Caco-2 (cell line): Measurements from ENCODE around the gene ELL2. TPM values are rescaled to one million over a fixed set of nuclear protein-coding genes. Genes with fewer than 3 reads are reported as not detected.

ENCODE experiments used
- BruUV-seq: library from RNA; stranded (reverse); fragments of 400-500 nt; replicated peaks from 2 replicates; lab custom pipeline; 2021; lab: Mats Ljungman, UMichigan
- CTCF ChIA-PET: fragments of 300-600 bp; sonication (Branson Sonifier 250); formaldehyde crosslinking; loops from one replicate; lab custom pipeline; 2022; ENCODE audit warnings: antibody characterized with exemption; lab: Charles Lee
- POLR2A ChIA-PET: fragments of 300-600 bp; sonication (Branson Sonifier 250); formaldehyde crosslinking; loops from one replicate; lab custom pipeline; 2022; ENCODE audit warnings: antibody characterized with exemption; lab: Charles Lee
- DNase-seq, 2 experiments: peaks; one replicate each; pipeline versions ENCODE4 v3.0.0 to v3.0.0-alpha.2; 2020 to 2022
- H3K27me3 ChIP-seq: replicated peaks from 2 replicates; pipeline ENCODE4 v1.6.0; 2011; ENCODE audit warnings: low read length; ENCODE audit not compliant: control insufficient read depth, insufficient read depth
- H3K36me3 ChIP-seq: 2 replicates; pipeline ENCODE4 v1.5.1; 2011; ENCODE audit warnings: low read length; ENCODE audit not compliant: control insufficient read depth, insufficient read depth
- H3K4me1 ChIP-seq: fragments of 250-450 bp; sonication (Bioruptor Pico); 2 replicates; pipeline ENCODE4 v1.5.1; 2020; ENCODE audit warnings: mild to moderate bottlenecking
- H3K4me3 ChIP-seq: 2 replicates; pipeline ENCODE4 v1.5.1; 2011; ENCODE audit warnings: low read depth, mild to moderate bottlenecking, control low read depth, low read length
- H3K9me3 ChIP-seq: fragments of 250-450 bp; sonication (Bioruptor Pico); 2 replicates; pipeline ENCODE4 v1.5.1; 2020; ENCODE audit warnings: mild to moderate bottlenecking, moderate library complexity
- H3K27ac Mint-ChIP-seq: one replicate; pipeline ENCODE4 v1.8.0; 2022; ENCODE audit warnings: mixed read lengths; ENCODE audit not compliant: unreplicated experiment
- H3K27me3 Mint-ChIP-seq: one replicate; pipeline ENCODE4 v1.8.0; 2022; ENCODE audit warnings: mixed read lengths; ENCODE audit not compliant: insufficient read depth, unreplicated experiment
- H3K36me3 Mint-ChIP-seq: one replicate; pipeline ENCODE4 v1.8.0; 2022; ENCODE audit warnings: mild to moderate bottlenecking, mixed read lengths; ENCODE audit not compliant: insufficient read depth, unreplicated experiment
- H3K4me1 Mint-ChIP-seq: one replicate; pipeline ENCODE4 v1.8.0; 2022; ENCODE audit warnings: low read depth, mixed read lengths; ENCODE audit not compliant: unreplicated experiment
- H3K4me3 Mint-ChIP-seq: one replicate; pipeline ENCODE4 v1.8.0; 2022; ENCODE audit warnings: mild to moderate bottlenecking, moderate library complexity, mixed read lengths; ENCODE audit not compliant: unreplicated experiment
- H3K9me3 Mint-ChIP-seq: one replicate; pipeline ENCODE4 v1.8.0; 2022; ENCODE audit warnings: mixed read lengths; ENCODE audit not compliant: unreplicated experiment
- CTCF ChIP-seq, 2 experiments: fragments of 200-600 bp in 1 of 2; IDR thresholded peaks; 1 replicate in 1 of 2; 2 replicates in 1 of 2; pipeline versions ENCODE4 v1.5.1 to v1.8.0; 2011 to 2022; ENCODE audit warnings: antibody characterized with exemption in 1 of 2, control low read depth in 1 of 2, inconsistent platforms in 1 of 2, low read depth in 1 of 2, low read length in 1 of 2, mild to moderate bottlenecking in 1 of 2, moderate library complexity in 1 of 2; ENCODE audit not compliant: insufficient read depth in 1 of 2, severe bottlenecking in 1 of 2, unreplicated experiment in 1 of 2
- intact Hi-C: fragments of 100-400 bp; cut with micrococcal nuclease; formaldehyde crosslinking; loops from one replicate; pipeline ENCODE4 v1.10.0; 2022; ENCODE audit not compliant: unreplicated experiment
- total RNA-seq: library from RNA; stranded (reverse); gene quantifications from 2 replicates; pipeline ENCODE4 v1.2.3, GENCODE V29; 2022

The ELL2 gene
- total RNA-seq, 1 experiment from 2014 or later: 81.0 TPM

- H3K27ac Mint-ChIP-seq: no peak overlapping the region
- BruUV-seq: no TSS peak
- CTCF ChIA-PET: interaction anchor here (2.0 kb wide), 1 partner anchor 62 kb away, joined by 12 read pairs; no protein-coding TSS in a partner anchor
- no peak overlapping the region for H3K4me3 Mint-ChIP-seq
- H3K4me1 Mint-ChIP-seq: no peaks in the 10 kb centered on the region
- H3K27me3 Mint-ChIP-seq: no peaks in the 10 kb centered on the region
- H3K4me3 ChIP-seq: no peak overlapping the region
- peak in 1 of 2 experiments; percentile 31 for TF ChIP-seq CTCF (IDR thresholded peaks at IDR 0.05; ENCODE audit: insufficient read depth in 1 of 2, low read depth in 1 of 2, low read length in 1 of 2, severe bottlenecking in 1 of 2, unreplicated experiment in 1 of 2)
- no peaks in the 10 kb centered on the region for H3K27me3 ChIP-seq
- H3K4me1 ChIP-seq: no peaks in the 10 kb centered on the region
- POLR2A ChIA-PET: no interaction called here
- H3K9me3 Mint-ChIP-seq: no peaks in the 10 kb centered on the region
- no peak for DNase-seq
- no peaks in the 10 kb centered on the region for H3K9me3 ChIP-seq
- H3K36me3 Mint-ChIP-seq: no peaks in the 10 kb centered on the region
- H3K36me3 ChIP-seq: no peaks in the 10 kb centered on the region
- intact Hi-C loops: loop anchor here (1.0 to 10.0 kb wide), 2 partner anchors 62 to 288 kb away; partner anchors contain the start of genes ARSK and SKIC3
These were observed 118.7 kb downstream of the ELL2 start for GRCh38 chr5:95842854-95843544.

- no peaks in the 10 kb centered on the region for H3K4me1 ChIP-seq
- ChIA-PET CTCF (interaction anchor here (0.8 kb wide), 1 partner anchor 61 kb away, joined by 3 read pairs; no protein-coding TSS in a partner anchor), POLR2A (no interaction called here)
- Mint-ChIP-seq H3K36me3 (no peaks in the 10 kb centered on the region), H3K9me3 (no peaks in the 10 kb centered on the region), H3K4me1 (no peaks in the 10 kb centered on the region), H3K4me3 (no peak overlapping the region), H3K27me3 (no peaks in the 10 kb centered on the region), H3K27ac (no peak overlapping the region)
- no TSS peak for BruUV-seq
- no peaks in the 10 kb centered on the region for H3K9me3 ChIP-seq
- no peaks in the 10 kb centered on the region for H3K27me3 ChIP-seq
- no peak for DNase-seq
- H3K4me3 ChIP-seq: no peak overlapping the region
- intact Hi-C loops: loop anchor here (10.0 kb wide), 1 partner anchor 287 kb away; the partner anchor contains the start of genes ARSK and SKIC3
- no peaks in the 10 kb centered on the region for H3K36me3 ChIP-seq
- TF ChIP-seq CTCF (IDR thresholded peaks at IDR 0.05; ENCODE audit: insufficient read depth in 1 of 2, low read depth in 1 of 2, low read length in 1 of 2, severe bottlenecking in 1 of 2, unreplicated experiment in 1 of 2): no peak
These were observed 119.5 kb downstream of the ELL2 start for GRCh38 chr5:95841914-95842812.
